HepG2 (cell line): ENCODE measurements around the gene PPP2R5B. TPM values are rescaled to one million over a fixed set of nuclear protein-coding genes. Genes with fewer than 3 reads are reported as not detected.

Experiments used
- ELF1 ChIP-seq: sonication (generic); formaldehyde crosslinking; IDR thresholded peaks from 2 replicates; pipeline ENCODE4 v1.4.0; 2020; ENCODE audit warnings: missing genetic modification reagents
- HNRNPLL ChIP-seq: fragments of 200-400 bp; formaldehyde crosslinking; IDR thresholded peaks from 2 replicates; pipeline ENCODE4 v1.6.1; 2017; ENCODE audit warnings: mild to moderate bottlenecking, low read depth, low read length; ENCODE audit not compliant: poor library complexity, severe bottlenecking
- KDM3A ChIP-seq: IDR thresholded peaks from 2 replicates; pipeline ENCODE4 v1.6.1; 2018; ENCODE audit warnings: low read depth, missing compliant biosample characterization
- MBD4 ChIP-seq: IDR thresholded peaks from 2 replicates; pipeline ENCODE4 v1.6.1; 2012; ENCODE audit warnings: low read length, inconsistent platforms, borderline replicate concordance
- MTA1 ChIP-seq: sonication (generic); formaldehyde crosslinking; IDR thresholded peaks from 2 replicates; pipeline ENCODE4 v1.4.0; 2020; ENCODE audit warnings: missing genetic modification reagents, mild to moderate bottlenecking, borderline replicate concordance
- NR1H2 ChIP-seq: sonication (generic); formaldehyde crosslinking; IDR thresholded peaks from 2 replicates; pipeline ENCODE4 v1.8.1; 2022; ENCODE audit warnings: low read depth, missing genetic modification reagents, borderline replicate concordance
- RAD21 ChIP-seq: fragments of 450-650 bp; formaldehyde crosslinking; IDR thresholded peaks from 2 replicates; pipeline ENCODE4 v1.5.0; 2020; ENCODE audit warnings: mild to moderate bottlenecking
- SAFB2 ChIP-seq: sonication (generic); formaldehyde crosslinking; IDR thresholded peaks from 2 replicates; pipeline ENCODE4 v1.5.1; 2020; ENCODE audit warnings: missing genetic modification reagents, low read depth, mild to moderate bottlenecking, borderline replicate concordance
- ZNF383 ChIP-seq: sonication (generic); formaldehyde crosslinking; IDR thresholded peaks from 2 replicates; pipeline ENCODE4 v1.4.0; 2020; ENCODE audit warnings: missing genetic modification reagents, mild to moderate bottlenecking, borderline replicate concordance
- ZNF543 ChIP-seq: sonication (generic); formaldehyde crosslinking; IDR thresholded peaks from 2 replicates; pipeline ENCODE4 v1.4.0; 2020; ENCODE audit warnings: mild to moderate bottlenecking, missing genetic modification reagents
- ZNF558 ChIP-seq: sonication (generic); formaldehyde crosslinking; IDR thresholded peaks from 2 replicates; pipeline ENCODE4 v1.9.0; 2022; ENCODE audit warnings: mild to moderate bottlenecking, missing genetic modification reagents, borderline replicate concordance
- ZNF772 ChIP-seq: sonication (generic); formaldehyde crosslinking; IDR thresholded peaks from 2 replicates; pipeline ENCODE4 v1.5.0; 2020; ENCODE audit warnings: mild to moderate bottlenecking, missing genetic modification reagents
- polyA plus RNA-seq, 8 experiments: library from polyadenylated mRNA; depleted of rRNA in 3 of 8; stranded (reverse) in 7 of 8; unstranded in 1 of 8; fragments of >200 nt; fragmentation: Illumina TruSeq in 4 of 8; extraction: Trizol in 4 of 8; gene quantifications; 2 replicates each; pipeline versions ENCODE4 v1.2.1 to v1.2.3, GENCODE V29; 2011 to 2016; ENCODE audit warnings: low read depth in 4 of 8, missing spikeins in 1 of 8, mixed read lengths in 1 of 8; ENCODE audit not compliant: insufficient read depth in 1 of 8
- total RNA-seq, 5 experiments: library from RNA; depleted of rRNA; stranded (reverse); fragments of >200 nt; fragmentation: Illumina TruSeq; extraction: Trizol; gene quantifications; 2 replicates each; pipeline ENCODE4 v1.2.3, GENCODE V29; 2016; ENCODE audit warnings: low read depth in 1 of 5
- TF ChIP-seq, protein P1 (sequence below): sonication (generic); formaldehyde crosslinking; IDR thresholded peaks from 2 replicates; pipeline ENCODE4 v1.4.0; 2020; ENCODE audit warnings: missing genetic modification reagents
- TF ChIP-seq, protein P2 (sequence below): IDR thresholded peaks from 2 replicates; pipeline ENCODE4 v1.6.1; 2016; ENCODE audit warnings: mild to moderate bottlenecking
- TF ChIP-seq, protein P3 (sequence below): sonication (generic); formaldehyde crosslinking; IDR thresholded peaks from 2 replicates; pipeline ENCODE4 v1.5.1; 2020; ENCODE audit warnings: mild to moderate bottlenecking, missing genetic modification reagents, borderline replicate concordance
- TF ChIP-seq, protein P4 (sequence below): IDR thresholded peaks from 2 replicates; pipeline ENCODE4 v1.6.1; 2016; ENCODE audit warnings: low read depth, control low read depth
- TF ChIP-seq, protein P5 (sequence below): sonication (generic); formaldehyde crosslinking; conservative IDR thresholded peaks from 2 replicates; pipeline ENCODE4 v1.4.0; 2020; ENCODE audit warnings: missing genetic modification reagents

The PPP2R5B gene
- total and polyA plus RNA-seq, 2 of the 13 experiments (the other 11 are each of a cell fraction or from before 2014, with no cell fraction given), result 2.3 to 8.3 TPM

DNA sequence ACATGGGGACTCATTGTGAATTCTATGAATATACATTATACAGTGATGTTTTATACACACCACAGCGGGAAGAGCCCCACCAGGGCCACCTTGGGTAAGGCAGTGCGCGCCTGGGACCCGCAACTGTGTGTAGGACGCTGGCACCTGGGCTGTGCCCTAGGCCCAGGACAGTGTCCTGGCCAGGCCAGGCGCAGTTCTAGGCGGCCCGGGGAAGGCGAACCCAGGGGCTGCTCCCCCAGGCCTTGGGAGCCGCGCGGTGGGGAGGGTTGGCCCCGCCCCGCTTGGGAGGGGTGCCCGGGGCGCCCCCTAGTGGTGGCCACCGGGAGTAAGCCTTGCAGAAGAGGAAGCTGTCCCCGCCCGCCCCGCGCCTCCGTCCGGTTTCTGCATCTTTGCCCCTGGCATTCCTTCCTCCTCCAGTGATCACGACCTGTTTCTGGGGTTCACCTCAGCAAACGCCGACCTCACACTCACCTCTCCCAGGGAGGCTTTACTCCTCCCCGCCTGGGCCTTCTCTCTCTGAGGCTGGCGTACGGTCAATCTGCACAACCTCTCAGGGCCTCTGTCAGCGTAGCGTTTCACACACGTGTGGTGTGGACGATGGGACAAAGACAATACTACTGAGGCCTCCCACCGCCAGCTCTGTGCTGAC is 36.6 kb upstream of the PPP2R5B start (continued):
- TF ChIP-seq MTA1 (CRISPR knock-in tag), result peak; percentile 22; the same call in 1 of the 2 replicates
- TF ChIP-seq, protein P1, sequence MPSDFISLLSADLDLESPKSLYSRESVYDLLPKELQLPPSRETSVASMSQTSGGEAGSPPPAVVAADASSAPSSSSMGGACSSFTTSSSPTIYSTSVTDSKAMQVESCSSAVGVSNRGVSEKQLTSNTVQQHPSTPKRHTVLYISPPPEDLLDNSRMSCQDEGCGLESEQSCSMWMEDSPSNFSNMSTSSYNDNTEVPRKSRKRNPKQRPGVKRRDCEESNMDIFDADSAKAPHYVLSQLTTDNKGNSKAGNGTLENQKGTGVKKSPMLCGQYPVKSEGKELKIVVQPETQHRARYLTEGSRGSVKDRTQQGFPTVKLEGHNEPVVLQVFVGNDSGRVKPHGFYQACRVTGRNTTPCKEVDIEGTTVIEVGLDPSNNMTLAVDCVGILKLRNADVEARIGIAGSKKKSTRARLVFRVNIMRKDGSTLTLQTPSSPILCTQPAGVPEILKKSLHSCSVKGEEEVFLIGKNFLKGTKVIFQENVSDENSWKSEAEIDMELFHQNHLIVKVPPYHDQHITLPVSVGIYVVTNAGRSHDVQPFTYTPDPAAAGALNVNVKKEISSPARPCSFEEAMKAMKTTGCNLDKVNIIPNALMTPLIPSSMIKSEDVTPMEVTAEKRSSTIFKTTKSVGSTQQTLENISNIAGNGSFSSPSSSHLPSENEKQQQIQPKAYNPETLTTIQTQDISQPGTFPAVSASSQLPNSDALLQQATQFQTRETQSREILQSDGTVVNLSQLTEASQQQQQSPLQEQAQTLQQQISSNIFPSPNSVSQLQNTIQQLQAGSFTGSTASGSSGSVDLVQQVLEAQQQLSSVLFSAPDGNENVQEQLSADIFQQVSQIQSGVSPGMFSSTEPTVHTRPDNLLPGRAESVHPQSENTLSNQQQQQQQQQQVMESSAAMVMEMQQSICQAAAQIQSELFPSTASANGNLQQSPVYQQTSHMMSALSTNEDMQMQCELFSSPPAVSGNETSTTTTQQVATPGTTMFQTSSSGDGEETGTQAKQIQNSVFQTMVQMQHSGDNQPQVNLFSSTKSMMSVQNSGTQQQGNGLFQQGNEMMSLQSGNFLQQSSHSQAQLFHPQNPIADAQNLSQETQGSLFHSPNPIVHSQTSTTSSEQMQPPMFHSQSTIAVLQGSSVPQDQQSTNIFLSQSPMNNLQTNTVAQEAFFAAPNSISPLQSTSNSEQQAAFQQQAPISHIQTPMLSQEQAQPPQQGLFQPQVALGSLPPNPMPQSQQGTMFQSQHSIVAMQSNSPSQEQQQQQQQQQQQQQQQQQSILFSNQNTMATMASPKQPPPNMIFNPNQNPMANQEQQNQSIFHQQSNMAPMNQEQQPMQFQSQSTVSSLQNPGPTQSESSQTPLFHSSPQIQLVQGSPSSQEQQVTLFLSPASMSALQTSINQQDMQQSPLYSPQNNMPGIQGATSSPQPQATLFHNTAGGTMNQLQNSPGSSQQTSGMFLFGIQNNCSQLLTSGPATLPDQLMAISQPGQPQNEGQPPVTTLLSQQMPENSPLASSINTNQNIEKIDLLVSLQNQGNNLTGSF (CRISPR knock-in tag), result peak; percentile 42; the same call in 1 of the 2 replicates
- TF ChIP-seq, protein P2, sequence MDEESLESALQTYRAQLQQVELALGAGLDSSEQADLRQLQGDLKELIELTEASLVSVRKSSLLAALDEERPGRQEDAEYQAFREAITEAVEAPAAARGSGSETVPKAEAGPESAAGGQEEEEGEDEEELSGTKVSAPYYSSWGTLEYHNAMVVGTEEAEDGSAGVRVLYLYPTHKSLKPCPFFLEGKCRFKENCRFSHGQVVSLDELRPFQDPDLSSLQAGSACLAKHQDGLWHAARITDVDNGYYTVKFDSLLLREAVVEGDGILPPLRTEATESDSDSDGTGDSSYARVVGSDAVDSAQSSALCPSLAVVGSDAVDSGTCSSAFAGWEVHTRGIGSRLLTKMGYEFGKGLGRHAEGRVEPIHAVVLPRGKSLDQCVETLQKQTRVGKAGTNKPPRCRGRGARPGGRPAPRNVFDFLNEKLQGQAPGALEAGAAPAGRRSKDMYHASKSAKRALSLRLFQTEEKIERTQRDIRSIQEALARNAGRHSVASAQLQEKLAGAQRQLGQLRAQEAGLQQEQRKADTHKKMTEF (CRISPR knock-in tag), result peak; percentile 70; the same call in 1 of the 2 replicates
- no peak for TF ChIP-seq MBD4
- TF ChIP-seq ELF1 (CRISPR knock-in tag), result peak; percentile 50
- peak; percentile 27; the same call in 1 of the 2 replicates for TF ChIP-seq KDM3A (CRISPR knock-in tag)
- TF ChIP-seq SAFB2, result peak; percentile 23; the same call in 1 of the 2 replicates
- TF ChIP-seq ZNF772 (CRISPR knock-in tag), result 0 out of 2 replicates have a peak, but pooled peaks have one; percentile 39
- TF ChIP-seq ZNF383 (CRISPR knock-in tag), result no peak
- TF ChIP-seq, protein P3, sequence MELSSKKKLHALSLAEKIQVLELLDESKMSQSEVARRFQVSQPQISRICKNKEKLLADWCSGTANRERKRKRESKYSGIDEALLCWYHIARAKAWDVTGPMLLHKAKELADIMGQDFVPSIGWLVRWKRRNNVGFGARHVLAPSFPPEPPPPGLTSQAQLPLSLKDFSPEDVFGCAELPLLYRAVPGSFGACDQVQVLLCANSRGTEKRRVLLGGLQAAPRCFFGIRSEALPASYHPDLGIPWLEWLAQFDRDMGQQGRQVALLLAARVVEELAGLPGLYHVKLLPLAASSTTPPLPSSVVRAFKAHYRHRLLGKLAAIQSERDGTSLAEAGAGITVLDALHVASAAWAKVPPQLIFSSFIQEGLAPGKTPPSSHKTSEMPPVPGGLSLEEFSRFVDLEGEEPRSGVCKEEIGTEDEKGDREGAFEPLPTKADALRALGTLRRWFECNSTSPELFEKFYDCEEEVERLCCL, result no peak
- TF ChIP-seq, protein P4, sequence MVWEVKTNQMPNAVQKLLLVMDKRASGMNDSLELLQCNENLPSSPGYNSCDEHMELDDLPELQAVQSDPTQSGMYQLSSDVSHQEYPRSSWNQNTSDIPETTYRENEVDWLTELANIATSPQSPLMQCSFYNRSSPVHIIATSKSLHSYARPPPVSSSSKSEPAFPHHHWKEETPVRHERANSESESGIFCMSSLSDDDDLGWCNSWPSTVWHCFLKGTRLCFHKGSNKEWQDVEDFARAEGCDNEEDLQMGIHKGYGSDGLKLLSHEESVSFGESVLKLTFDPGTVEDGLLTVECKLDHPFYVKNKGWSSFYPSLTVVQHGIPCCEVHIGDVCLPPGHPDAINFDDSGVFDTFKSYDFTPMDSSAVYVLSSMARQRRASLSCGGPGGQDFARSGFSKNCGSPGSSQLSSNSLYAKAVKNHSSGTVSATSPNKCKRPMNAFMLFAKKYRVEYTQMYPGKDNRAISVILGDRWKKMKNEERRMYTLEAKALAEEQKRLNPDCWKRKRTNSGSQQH (CRISPR knock-in tag), result 0 out of 2 replicates have a peak, but pooled peaks have one; percentile 50
- peak; percentile 70 for TF ChIP-seq HNRNPLL
- TF ChIP-seq, protein P5, sequence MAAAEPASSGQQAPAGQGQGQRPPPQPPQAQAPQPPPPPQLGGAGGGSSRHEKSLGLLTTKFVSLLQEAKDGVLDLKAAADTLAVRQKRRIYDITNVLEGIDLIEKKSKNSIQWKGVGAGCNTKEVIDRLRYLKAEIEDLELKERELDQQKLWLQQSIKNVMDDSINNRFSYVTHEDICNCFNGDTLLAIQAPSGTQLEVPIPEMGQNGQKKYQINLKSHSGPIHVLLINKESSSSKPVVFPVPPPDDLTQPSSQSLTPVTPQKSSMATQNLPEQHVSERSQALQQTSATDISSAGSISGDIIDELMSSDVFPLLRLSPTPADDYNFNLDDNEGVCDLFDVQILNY (CRISPR knock-in tag), result no peak
- no peak for TF ChIP-seq ZNF558 (CRISPR knock-in tag)
- peak; percentile 66 for TF ChIP-seq RAD21
- 0 out of 2 replicates have a peak, but pooled peaks have one; percentile 24 for TF ChIP-seq ZNF543 (CRISPR knock-in tag)
- TF ChIP-seq NR1H2 (CRISPR knock-in tag), result peak; percentile 32; the same call in 1 of the 2 replicates
